Central memory CD4-positive, alpha-beta T cell (primary cell): ENCODE measurements around the gene CCDC30.

Source experiments
- DNase-seq: peaks from one replicate; pipeline ENCODE4 v3.0.0; 2022

CCDC30 gene

DNA sequence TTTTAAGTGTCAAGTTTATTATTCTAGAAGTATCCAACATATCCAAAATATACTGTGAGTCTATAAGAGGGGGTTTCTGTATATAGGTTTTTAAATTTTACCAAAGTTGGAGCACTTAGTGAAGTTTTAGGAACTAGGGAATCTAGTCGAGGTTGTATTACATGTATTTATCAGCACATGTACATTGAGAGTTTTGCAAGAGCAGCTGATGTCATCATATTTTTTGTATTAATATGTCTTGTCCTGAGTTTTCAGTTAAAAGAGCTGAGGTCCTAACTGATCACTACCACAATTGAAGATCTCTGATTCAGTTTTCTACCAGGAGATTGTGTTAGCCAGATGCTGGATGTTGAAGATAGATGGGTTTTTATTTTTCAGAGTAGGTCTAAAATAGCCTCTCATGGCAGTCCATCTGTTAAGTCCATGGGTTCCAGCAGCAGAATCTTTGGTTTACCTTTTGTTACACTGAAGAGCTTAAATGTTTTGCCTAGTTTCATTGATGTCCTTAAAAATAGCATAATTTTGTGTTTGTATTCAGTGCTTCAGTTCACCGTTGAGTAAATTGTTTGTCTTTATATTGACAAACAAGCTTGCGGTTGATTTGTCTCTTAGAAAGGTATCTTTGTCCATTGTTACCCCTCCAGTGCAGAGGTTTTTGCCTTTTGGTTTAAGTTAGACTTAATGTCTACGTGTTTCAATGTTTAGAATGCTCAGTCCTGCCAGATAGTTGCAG is 235.2 kb downstream of the CCDC30 start:
- DNase-seq = no peak

DNA sequence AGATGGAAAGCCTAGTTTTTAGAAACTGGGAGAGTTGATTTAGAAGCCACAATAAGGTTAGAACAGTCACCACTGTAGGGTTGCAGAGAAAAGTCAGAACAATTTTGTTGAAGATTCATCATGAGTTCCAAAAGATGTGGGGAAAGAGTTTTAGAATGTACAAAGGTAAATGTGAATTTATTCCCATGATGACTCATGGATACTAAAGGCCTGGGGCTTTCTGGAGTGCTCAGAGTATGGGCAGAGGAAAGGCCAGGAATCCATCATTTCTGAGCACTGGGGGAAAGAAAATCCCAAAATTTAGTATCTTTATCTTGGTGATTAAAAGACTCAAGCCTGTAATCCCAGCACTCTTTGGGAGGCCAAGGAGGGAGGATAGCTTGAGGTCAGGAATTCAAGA is 236.9 kb downstream of the CCDC30 start:
- DNase-seq = no peak

DNA sequence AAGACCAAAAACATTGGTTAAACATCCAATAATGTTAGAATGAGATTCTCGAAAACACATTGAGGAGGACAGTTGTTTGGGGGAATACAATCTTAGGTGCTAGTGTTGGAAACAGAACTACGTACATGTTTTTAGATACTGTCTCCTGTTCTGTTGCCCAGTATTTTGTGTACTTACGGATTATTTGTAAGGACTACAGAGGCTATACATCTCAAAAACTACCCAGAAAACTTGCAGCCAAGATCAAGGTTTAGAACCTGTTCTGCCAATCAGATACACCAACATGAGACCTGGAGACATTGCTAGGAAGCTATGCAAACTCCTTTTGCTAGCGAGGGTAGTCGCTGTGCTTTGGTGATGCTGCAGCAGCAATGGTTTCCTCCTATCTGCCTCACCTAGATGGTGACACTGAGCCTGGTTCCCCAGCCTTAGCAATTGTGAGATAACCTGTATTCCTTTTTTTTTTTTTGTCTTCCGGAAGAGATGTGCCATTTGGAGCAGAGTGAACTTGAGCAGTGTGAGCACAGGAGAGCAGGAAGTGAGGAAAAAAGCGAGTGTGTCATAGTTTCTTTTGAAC is 240.9 kb downstream of the CCDC30 start:
- DNase-seq = no peak
